ENCODE data around the gene PLA1A. TPM values are rescaled to one million over a fixed set of nuclear protein-coding genes. Genes with fewer than 3 reads are reported as not detected.

Gene PLA1A
- total RNA-seq, 2 experiments from 2014 or later = not detected

DNA sequence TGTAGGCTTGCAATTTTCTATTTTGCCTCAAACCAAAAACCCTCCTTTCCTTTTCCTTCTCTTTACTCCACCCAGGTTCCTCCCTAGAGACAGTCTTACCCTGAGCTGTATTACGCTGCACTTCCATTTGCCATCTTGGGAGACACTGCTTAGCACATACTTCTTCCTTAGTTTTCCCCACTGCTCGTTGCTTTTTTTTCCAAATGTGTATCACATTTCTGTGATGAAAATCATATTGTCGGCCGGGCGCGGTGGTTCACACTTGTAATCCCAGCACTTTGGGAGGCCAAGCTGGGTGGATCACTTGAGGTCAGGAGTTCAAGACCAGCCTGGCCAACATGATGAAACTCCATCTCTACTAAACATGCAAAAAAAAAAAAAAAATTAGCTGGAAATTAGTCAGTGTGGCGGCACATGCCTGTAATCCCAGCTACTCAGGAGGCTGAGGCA lies 33.2 kb downstream of the PLA1A start:
- H3K4me3 Mint-ChIP-seq = no peak overlapping the region
- DNase-seq (no peak), ATAC-seq (ENCODE audit: poor library complexity) (no peak)
- H3K27me3 ChIP-seq (ENCODE audit: control insufficient read depth in 1 of 2, insufficient read depth in 2 of 2, low read length in 2 of 2) = no peaks in the 10 kb centered on the region
- TF ChIP-seq, protein P1, sequence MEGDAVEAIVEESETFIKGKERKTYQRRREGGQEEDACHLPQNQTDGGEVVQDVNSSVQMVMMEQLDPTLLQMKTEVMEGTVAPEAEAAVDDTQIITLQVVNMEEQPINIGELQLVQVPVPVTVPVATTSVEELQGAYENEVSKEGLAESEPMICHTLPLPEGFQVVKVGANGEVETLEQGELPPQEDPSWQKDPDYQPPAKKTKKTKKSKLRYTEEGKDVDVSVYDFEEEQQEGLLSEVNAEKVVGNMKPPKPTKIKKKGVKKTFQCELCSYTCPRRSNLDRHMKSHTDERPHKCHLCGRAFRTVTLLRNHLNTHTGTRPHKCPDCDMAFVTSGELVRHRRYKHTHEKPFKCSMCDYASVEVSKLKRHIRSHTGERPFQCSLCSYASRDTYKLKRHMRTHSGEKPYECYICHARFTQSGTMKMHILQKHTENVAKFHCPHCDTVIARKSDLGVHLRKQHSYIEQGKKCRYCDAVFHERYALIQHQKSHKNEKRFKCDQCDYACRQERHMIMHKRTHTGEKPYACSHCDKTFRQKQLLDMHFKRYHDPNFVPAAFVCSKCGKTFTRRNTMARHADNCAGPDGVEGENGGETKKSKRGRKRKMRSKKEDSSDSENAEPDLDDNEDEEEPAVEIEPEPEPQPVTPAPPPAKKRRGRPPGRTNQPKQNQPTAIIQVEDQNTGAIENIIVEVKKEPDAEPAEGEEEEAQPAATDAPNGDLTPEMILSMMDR (IDR thresholded peaks at IDR 0.05) = no peak
- ChIA-PET POLR2A (no interaction called here), CTCF (no interaction called here)
- no peaks in the 10 kb centered on the region for H3K36me3 Mint-ChIP-seq (ENCODE audit: low read depth)
- H3K4me1 Mint-ChIP-seq (ENCODE audit: low read depth) = no peaks in the 10 kb centered on the region
- no peaks in the 10 kb centered on the region for H3K9me3 Mint-ChIP-seq
- H3K4me1 ChIP-seq (ENCODE audit: insufficient read depth, low read length) = peaks cover 33% of the 10 kb centered on the region
- no peak overlapping the region for H3K4me3 ChIP-seq (ENCODE audit: low read length)
- H3K27ac Mint-ChIP-seq = no peak overlapping the region
- no peaks in the 10 kb centered on the region for H3K36me3 ChIP-seq (ENCODE audit: insufficient read depth, low read length)
- H3K27me3 Mint-ChIP-seq = peaks cover 25% of the 10 kb centered on the region
- no peak overlapping the region for H3K27ac ChIP-seq (ENCODE audit: low read depth in 1 of 2, low read length in 2 of 2)
- H3K9me3 ChIP-seq (ENCODE audit: control insufficient read depth in 1 of 2, insufficient read depth in 1 of 2, low read length in 2 of 2) = peaks cover 0 to 3% of the 10 kb centered on the region in 2 experiments
- intact Hi-C loops (cut with DNase I, micrococcal nuclease) = no loop called here

DNA sequence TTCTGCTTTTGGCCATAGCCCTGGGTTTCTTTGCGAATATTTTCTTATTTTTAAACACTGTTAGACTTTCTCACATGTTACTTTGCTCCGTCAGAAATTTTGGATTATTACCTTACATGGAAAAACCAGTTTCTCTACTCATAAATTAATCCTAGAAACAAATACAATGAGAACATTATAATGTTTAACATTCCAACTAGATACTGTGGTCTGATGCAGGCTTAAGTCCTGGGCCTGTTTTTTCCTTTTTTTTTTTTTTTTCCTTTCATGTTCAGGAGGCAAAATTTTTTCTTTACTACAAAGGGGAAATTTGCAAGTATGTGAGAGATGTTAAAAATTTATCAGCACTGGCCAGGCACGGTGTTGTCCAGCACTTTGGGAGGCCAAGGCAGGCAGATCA lies 33.8 kb downstream of the PLA1A start:
- ATAC-seq (ENCODE audit: poor library complexity) = no peak
- POLR2A ChIA-PET = no interaction called here
- H3K9me3 ChIP-seq (ENCODE audit: control insufficient read depth in 1 of 2, insufficient read depth in 1 of 2, low read length in 2 of 2) = peaks cover 0 to 3% of the 10 kb centered on the region in 2 experiments
- Mint-ChIP-seq H3K9me3 (no peaks in the 10 kb centered on the region), H3K36me3 (ENCODE audit: low read depth) (no peaks in the 10 kb centered on the region), H3K27me3 (peaks cover 19% of the 10 kb centered on the region), H3K27ac (no peak overlapping the region), H3K4me1 (ENCODE audit: low read depth) (no peaks in the 10 kb centered on the region), H3K4me3 (no peak overlapping the region)
- DNase-seq = no peak
- H3K36me3 ChIP-seq (ENCODE audit: insufficient read depth, low read length) = no peaks in the 10 kb centered on the region
- H3K27ac ChIP-seq (ENCODE audit: low read depth in 1 of 2, low read length in 2 of 2) = no peak overlapping the region
- H3K4me3 ChIP-seq (ENCODE audit: low read length) = no peak overlapping the region
- intact Hi-C loops (cut with DNase I, micrococcal nuclease) = no loop called here
- TF ChIP-seq, protein P1 (IDR thresholded peaks at IDR 0.05) = no peak
- CTCF ChIA-PET = no interaction called here
- no peaks in the 10 kb centered on the region for H3K27me3 ChIP-seq (ENCODE audit: control insufficient read depth in 1 of 2, insufficient read depth in 2 of 2, low read length in 2 of 2)
- peaks cover 27% of the 10 kb centered on the region for H3K4me1 ChIP-seq (ENCODE audit: insufficient read depth, low read length)

DNA sequence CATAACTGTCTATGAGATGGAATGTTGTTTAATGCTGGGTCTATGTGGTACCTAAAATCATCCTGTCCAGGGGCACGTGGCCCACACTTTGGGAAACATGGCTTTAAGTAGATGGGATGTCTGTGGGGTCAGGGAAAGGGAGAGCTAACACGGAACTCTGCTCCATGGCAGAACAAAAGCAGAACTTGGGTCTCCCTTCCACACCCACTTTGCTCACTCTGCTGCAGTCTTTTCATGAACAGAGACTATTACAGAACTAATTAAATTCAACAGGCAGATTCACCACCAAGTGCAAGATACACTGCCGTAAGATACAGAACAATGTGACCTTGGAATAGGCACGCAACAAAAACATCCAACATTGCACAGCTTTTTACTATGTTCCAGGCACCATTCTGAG lies 34.5 kb downstream of the PLA1A start:
- Histone ChIP-seq H3K27me3 (ENCODE audit: control insufficient read depth in 1 of 2, insufficient read depth in 2 of 2, low read length in 2 of 2) (no peaks in the 10 kb centered on the region), H3K9me3 (ENCODE audit: control insufficient read depth in 1 of 2, insufficient read depth in 1 of 2, low read length in 2 of 2) (peaks cover 0 to 3% of the 10 kb centered on the region in 2 experiments), H3K36me3 (ENCODE audit: insufficient read depth, low read length) (no peaks in the 10 kb centered on the region), H3K27ac (ENCODE audit: low read depth in 1 of 2, low read length in 2 of 2) (no peak overlapping the region), H3K4me3 (ENCODE audit: low read length) (no peak overlapping the region), H3K4me1 (ENCODE audit: insufficient read depth, low read length) (peaks cover 21% of the 10 kb centered on the region)
- DNase-seq (no peak), ATAC-seq (ENCODE audit: poor library complexity) (no peak)
- H3K4me1 Mint-ChIP-seq (ENCODE audit: low read depth) = no peaks in the 10 kb centered on the region
- H3K27me3 Mint-ChIP-seq = peaks cover 12% of the 10 kb centered on the region
- H3K4me3 Mint-ChIP-seq = no peak overlapping the region
- CTCF ChIA-PET = no interaction called here
- no peaks in the 10 kb centered on the region for H3K36me3 Mint-ChIP-seq (ENCODE audit: low read depth)
- intact Hi-C loops (cut with DNase I, micrococcal nuclease) = no loop called here
- TF ChIP-seq, protein P1 (IDR thresholded peaks at IDR 0.05) = no peak
- POLR2A ChIA-PET = no interaction called here
- no peaks in the 10 kb centered on the region for H3K9me3 Mint-ChIP-seq
- no peak overlapping the region for H3K27ac Mint-ChIP-seq
